ENCODE data around the gene CASP6.

GRCh38 chr4:109719604-109720003, 16.4 kb upstream of the CASP6 start:
- TF ChIP-seq CTCF (IDR thresholded peaks at IDR 0.05) (no peak), POLR2A (IDR thresholded peaks at IDR 0.05) (no peak)
